HepG2 (cell line): ENCODE measurements around the gene IRF2. TPM values are rescaled to one million over a fixed set of nuclear protein-coding genes. Genes with fewer than 3 reads are reported as not detected.

Source experiments
- BRF2 ChIP-seq: sonication (generic); formaldehyde crosslinking; IDR thresholded peaks from 2 replicates; pipeline ENCODE4 v1.8.1; 2022; ENCODE audit warnings: mild to moderate bottlenecking, missing genetic modification reagents
- FOXM1 ChIP-seq: sonication (generic); formaldehyde crosslinking; IDR thresholded peaks from 2 replicates; pipeline ENCODE4 v1.5.0; 2020; ENCODE audit warnings: missing genetic modification reagents
- MBNL3 ChIP-seq: fragments of 250-450 bp; sonication (Bioruptor Pico); conservative IDR thresholded peaks from 2 replicates; pipeline ENCODE4 v1.8.0; 2022; ENCODE audit warnings: mild to moderate bottlenecking, inconsistent platforms
- PPARG ChIP-seq: conservative IDR thresholded peaks from 2 replicates; pipeline ENCODE4 v1.6.1; 2016; ENCODE audit warnings: missing biosample characterization, missing genetic modification reagents
- PRPF4 ChIP-seq: fragments of 200-400 bp; formaldehyde crosslinking; IDR thresholded peaks from 2 replicates; pipeline ENCODE4 v1.6.1; 2016; ENCODE audit warnings: low read length, low read depth; ENCODE audit not compliant: poor library complexity, severe bottlenecking
- RAD21 ChIP-seq: fragments of 450-650 bp; formaldehyde crosslinking; IDR thresholded peaks from 2 replicates; pipeline ENCODE4 v1.5.0; 2020; ENCODE audit warnings: mild to moderate bottlenecking
- SNRNP70 ChIP-seq: fragments of 200-400 bp; formaldehyde crosslinking; IDR thresholded peaks from 2 replicates; pipeline ENCODE4 v1.6.1; 2017; ENCODE audit warnings: mild to moderate bottlenecking, low read depth, low read length, moderate library complexity
- SRSF1 ChIP-seq: fragments of 200-400 bp; formaldehyde crosslinking; optimal IDR thresholded peaks from 2 replicates; pipeline ENCODE3; 2017; ENCODE audit warnings: mild to moderate bottlenecking, low read depth, low read length, moderate library complexity
- TCF7 ChIP-seq: sonication (generic); IDR thresholded peaks from 2 replicates; pipeline ENCODE4 v1.6.1; 2016; ENCODE audit warnings: antibody characterized with exemption, low read depth
- THRA ChIP-seq: sonication (generic); formaldehyde crosslinking; IDR thresholded peaks from 2 replicates; pipeline ENCODE4 v1.4.0; 2020; ENCODE audit warnings: missing genetic modification reagents, borderline replicate concordance
- ZBTB40 ChIP-seq, 2 experiments: fragments of 450-650 bp in 1 of 2; sonication (generic) in 1 of 2; formaldehyde crosslinking in 1 of 2; IDR thresholded peaks; 2 replicates each; pipeline versions ENCODE4 v1.6.1 to v1.8.0; 2016 to 2022; ENCODE audit warnings: antibody characterized with exemption in 1 of 2, mild to moderate bottlenecking in 1 of 2, missing genetic modification reagents in 1 of 2
- ZNF878 ChIP-seq: sonication (generic); formaldehyde crosslinking; IDR thresholded peaks from 2 replicates; pipeline ENCODE4 v1.8.1; 2023; ENCODE audit warnings: mild to moderate bottlenecking, missing genetic modification reagents, moderate library complexity
- polyA plus RNA-seq, 8 experiments: library from polyadenylated mRNA; depleted of rRNA in 3 of 8; stranded (reverse) in 7 of 8; unstranded in 1 of 8; fragments of >200 nt; fragmentation: Illumina TruSeq in 4 of 8; extraction: Trizol in 4 of 8; gene quantifications; 2 replicates each; pipeline versions ENCODE4 v1.2.1 to v1.2.3, GENCODE V29; 2011 to 2016; ENCODE audit warnings: low read depth in 4 of 8, missing spikeins in 1 of 8, mixed read lengths in 1 of 8; ENCODE audit not compliant: insufficient read depth in 1 of 8
- total RNA-seq, 5 experiments: library from RNA; depleted of rRNA; stranded (reverse); fragments of >200 nt; fragmentation: Illumina TruSeq; extraction: Trizol; gene quantifications; 2 replicates each; pipeline ENCODE4 v1.2.3, GENCODE V29; 2016; ENCODE audit warnings: low read depth in 1 of 5
- TF ChIP-seq, protein P1 (sequence below): sonication (generic); formaldehyde crosslinking; IDR thresholded peaks from 2 replicates; pipeline ENCODE4 v1.5.1; 2020; ENCODE audit warnings: mild to moderate bottlenecking, missing genetic modification reagents

IRF2 gene
- total and polyA plus RNA-seq, 2 of the 13 experiments (the other 11 are each of a cell fraction or from before 2014, with no cell fraction given), result 15.5 to 28.8 TPM

DNA sequence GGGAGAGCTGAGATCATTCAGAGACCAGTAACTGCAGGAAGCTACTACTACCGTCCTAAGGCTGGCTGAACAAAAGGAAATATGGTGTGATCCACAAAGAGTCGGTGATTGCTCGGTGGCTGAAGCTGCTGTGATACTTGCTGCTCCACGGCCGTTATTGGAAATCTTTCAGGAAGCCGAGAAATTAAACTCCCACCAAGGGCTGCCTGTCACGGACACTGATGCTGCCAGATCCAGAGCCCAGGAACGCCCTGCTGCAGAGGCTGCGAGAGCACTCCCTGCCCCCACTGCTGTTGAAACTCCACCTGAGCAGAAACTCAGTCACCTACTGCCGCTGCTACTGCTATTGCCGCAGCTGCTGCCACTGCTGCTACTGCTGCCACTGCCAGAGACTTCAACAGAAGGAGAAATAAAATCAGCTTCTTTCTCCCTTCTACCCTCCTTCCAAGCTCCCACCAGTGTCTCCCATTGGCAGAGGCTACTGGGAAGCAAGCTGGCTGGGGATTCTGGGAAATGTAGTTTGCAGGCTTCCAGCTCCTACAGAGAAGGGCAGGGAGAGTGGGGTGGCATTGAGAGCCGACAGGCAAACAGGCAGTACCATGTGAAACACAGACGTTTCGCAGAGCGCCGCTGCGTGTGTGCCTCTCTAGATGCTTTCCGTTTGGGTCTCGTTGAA, 130.7 kb downstream of the IRF2 start (continued):
- TF ChIP-seq ZBTB40 (IDR thresholded peaks at IDR 0.05) (no peak), ZBTB40 (CRISPR knock-in tag; IDR thresholded peaks at IDR 0.05) (no peak), MBNL3 (CRISPR knock-in tag) (no peak), PPARG (CRISPR knock-in tag) (no peak), PRPF4 (no peak), SNRNP70 (no peak), BRF2 (CRISPR knock-in tag) (no peak), ZNF878 (CRISPR knock-in tag) (no peak), TCF7 (no peak), SRSF1 (no peak), FOXM1 (CRISPR knock-in tag) (no peak), RAD21 (CRISPR knock-in tag) (0 out of 2 replicates have a peak, but pooled peaks have one; percentile 8), THRA (CRISPR knock-in tag) (no peak)
- TF ChIP-seq, protein P1, sequence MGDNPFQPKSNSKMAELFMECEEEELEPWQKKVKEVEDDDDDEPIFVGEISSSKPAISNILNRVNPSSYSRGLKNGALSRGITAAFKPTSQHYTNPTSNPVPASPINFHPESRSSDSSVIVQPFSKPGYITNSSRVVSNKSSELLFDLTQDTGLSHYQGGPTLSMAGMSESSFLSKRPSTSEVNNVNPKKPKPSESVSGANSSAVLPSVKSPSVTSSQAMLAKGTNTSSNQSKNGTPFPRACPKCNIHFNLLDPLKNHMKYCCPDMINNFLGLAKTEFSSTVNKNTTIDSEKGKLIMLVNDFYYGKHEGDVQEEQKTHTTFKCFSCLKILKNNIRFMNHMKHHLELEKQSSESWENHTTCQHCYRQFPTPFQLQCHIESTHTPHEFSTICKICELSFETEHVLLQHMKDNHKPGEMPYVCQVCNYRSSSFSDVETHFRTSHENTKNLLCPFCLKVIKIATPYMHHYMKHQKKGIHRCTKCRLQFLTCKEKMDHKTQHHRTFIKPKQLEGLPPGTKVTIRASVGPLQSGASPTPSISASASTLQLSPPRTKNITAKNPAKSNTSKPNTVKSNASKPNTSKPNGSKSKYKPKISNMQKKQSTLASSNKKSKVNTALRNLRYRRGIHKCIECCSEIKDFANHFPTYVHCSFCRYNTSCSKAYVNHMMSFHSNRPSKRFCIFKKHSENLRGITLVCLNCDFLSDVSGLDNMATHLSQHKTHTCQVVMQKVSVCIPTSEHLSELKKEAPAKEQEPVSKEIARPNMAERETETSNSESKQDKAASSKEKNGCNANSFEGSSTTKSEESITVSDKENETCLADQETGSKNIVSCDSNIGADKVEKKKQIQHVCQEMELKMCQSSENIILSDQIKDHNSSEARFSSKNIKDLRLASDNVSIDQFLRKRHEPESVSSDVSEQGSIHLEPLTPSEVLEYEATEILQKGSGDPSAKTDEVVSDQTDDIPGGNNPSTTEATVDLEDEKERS (CRISPR knock-in tag), result no peak
